Fibroblast of lung (primary cell): ENCODE measurements around the gene FRMPD2.
"Not testable (repeated sequence)": the region's sequence is repeated elsewhere in the genome, so short reads cannot be mapped to it uniquely, and the experiment has no call there.

Source experiments
- EZH2 ChIP-seq: IDR thresholded peaks from 2 replicates; pipeline ENCODE4 v1.5.1; 2012; ENCODE audit warnings: low read length, control low read depth, mild to moderate bottlenecking; ENCODE audit errors: missing control alignments
- TF ChIP-seq, protein P1 (sequence below), 2 donors: IDR thresholded peaks in 1 of 2; conservative IDR thresholded peaks in 1 of 2; 1 replicate in 1 of 2; 2 replicates in 1 of 2; pipeline ENCODE4 v1.5.1; 2011 to 2012; ENCODE audit warnings: low read length in 2 of 2, control low read depth in 1 of 2, inconsistent platforms in 1 of 2, low read depth in 1 of 2, mild to moderate bottlenecking in 1 of 2

GRCh38 chr10:48221031-48221430, 53.5 kb downstream of the FRMPD2 start:
- TF ChIP-seq, protein P1, sequence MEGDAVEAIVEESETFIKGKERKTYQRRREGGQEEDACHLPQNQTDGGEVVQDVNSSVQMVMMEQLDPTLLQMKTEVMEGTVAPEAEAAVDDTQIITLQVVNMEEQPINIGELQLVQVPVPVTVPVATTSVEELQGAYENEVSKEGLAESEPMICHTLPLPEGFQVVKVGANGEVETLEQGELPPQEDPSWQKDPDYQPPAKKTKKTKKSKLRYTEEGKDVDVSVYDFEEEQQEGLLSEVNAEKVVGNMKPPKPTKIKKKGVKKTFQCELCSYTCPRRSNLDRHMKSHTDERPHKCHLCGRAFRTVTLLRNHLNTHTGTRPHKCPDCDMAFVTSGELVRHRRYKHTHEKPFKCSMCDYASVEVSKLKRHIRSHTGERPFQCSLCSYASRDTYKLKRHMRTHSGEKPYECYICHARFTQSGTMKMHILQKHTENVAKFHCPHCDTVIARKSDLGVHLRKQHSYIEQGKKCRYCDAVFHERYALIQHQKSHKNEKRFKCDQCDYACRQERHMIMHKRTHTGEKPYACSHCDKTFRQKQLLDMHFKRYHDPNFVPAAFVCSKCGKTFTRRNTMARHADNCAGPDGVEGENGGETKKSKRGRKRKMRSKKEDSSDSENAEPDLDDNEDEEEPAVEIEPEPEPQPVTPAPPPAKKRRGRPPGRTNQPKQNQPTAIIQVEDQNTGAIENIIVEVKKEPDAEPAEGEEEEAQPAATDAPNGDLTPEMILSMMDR (conservative IDR thresholded peaks at IDR 0.05 in 1 of 2, IDR thresholded peaks at IDR 0.05 in 1 of 2; ENCODE audit: low read depth in 1 of 2, low read length in 2 of 2), result not testable (repeated sequence)
- TF ChIP-seq EZH2, result not testable (repeated sequence)
